Urinary bladder (tissue), 4 donors: ENCODE results near the gene GPR150. TPM values are rescaled to one million over a fixed set of nuclear protein-coding genes. Genes with fewer than 3 reads are reported as not detected.

Experiments used
- DNase-seq: peaks from one replicate; pipeline ENCODE4 v3.0.0-alpha.2; 2015; ENCODE audit errors: extremely low spot score
- H3K27ac ChIP-seq: one replicate; pipeline ENCODE4 v1.5.1; 2013; ENCODE audit warnings: low read depth, mild to moderate bottlenecking, moderate library complexity
- H3K36me3 ChIP-seq: one replicate; pipeline ENCODE4 v1.6.1; 2013; ENCODE audit warnings: mild to moderate bottlenecking, moderate library complexity; ENCODE audit not compliant: insufficient read depth
- H3K4me1 ChIP-seq: one replicate; pipeline ENCODE4 v1.6.1; 2013; ENCODE audit warnings: mild to moderate bottlenecking, moderate library complexity; ENCODE audit not compliant: insufficient read depth
- H3K4me3 ChIP-seq: one replicate; pipeline ENCODE4 v1.5.1; 2013; ENCODE audit warnings: low read depth, low read length
- WGBS: extraction: QIAGEN DNeasy Blood & Tissue Kit; methylation state at CpG from one replicate; pipeline ENCODE4 v1.1.7; 2013; 5-methylcytosine and 5-hydroxymethylcytosine counted together
- polyA plus RNA-seq: library from polyadenylated mRNA; stranded (reverse); fragments of 200-250 nt; gene quantifications from one replicate; pipeline ENCODE4 v1.2.3, GENCODE V29; 2013
- total RNA-seq: library from RNA; depleted of rRNA; stranded (reverse); fragments of >200 nt; gene quantifications from one replicate; pipeline ENCODE4 v1.2.3, GENCODE V29; 2014
- donor health status: healthy with polysubstance abuse.
- donor health status: healthy.

The GPR150 gene
- total and polyA plus RNA-seq, 2 donors = 0.73 TPM; not detected in 1

DNA sequence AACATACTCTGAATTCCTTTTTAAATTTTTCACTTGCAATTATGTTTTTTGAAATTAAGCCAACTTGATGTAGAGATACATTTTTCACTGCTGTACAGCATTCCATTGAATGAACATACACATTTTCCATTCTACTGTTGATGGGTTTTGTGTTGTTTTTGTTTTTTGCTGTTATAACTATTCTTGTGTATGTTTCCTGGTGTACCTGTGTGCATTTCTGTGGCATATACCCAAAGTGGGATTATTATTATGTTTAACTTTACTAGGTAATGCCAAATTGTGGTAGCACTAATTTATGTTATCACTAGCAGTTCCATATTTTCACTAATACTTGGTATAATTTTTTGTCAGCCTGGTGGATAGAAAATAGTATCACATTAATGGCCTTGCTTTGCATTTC, 29.4 kb downstream of the GPR150 start:
- Histone ChIP-seq H3K4me1 (no peaks in the 10 kb centered on the region), H3K36me3 (no peaks in the 10 kb centered on the region), H3K4me3 (no peak overlapping the region), H3K27ac (no peak overlapping the region)
- no peak for DNase-seq

- no peak overlapping the region for H3K4me3 ChIP-seq
- no peaks in the 10 kb centered on the region for H3K4me1 ChIP-seq
- no peaks in the 10 kb centered on the region for H3K36me3 ChIP-seq
- DNase-seq = no peak
- no peak overlapping the region for H3K27ac ChIP-seq
Observed at GRCh38 chr5:95649842-95650620, 30.1 kb downstream of the GPR150 start.

DNA sequence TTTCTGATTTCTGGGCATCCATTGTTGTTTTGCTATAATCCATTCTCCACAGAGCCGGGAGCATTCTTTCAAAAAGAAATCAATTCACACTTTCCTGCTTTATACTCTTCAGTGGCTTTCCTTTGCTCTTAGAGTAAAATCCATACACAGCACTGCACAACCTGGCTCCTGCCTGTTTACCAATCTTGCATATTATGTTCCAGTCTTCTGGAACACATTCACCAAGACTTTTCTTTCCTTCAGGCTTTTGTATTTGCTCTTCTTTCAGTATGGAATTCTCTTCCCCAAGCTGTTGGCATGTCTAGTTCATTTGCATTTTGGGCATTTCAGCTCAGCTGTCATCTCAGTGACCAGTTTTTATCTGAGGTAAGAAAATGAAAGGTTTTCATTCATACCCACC, 33.0 kb downstream of the GPR150 start:
- DNase-seq = no peak
- Histone ChIP-seq H3K27ac (no peak overlapping the region), H3K4me3 (no peak overlapping the region), H3K4me1 (no peaks in the 10 kb centered on the region), H3K36me3 (no peaks in the 10 kb centered on the region)
- 78% methylated on average over 1 of the region's 1 CpG for WGBS

- DNase-seq = no peak
- Histone ChIP-seq H3K4me3 (no peak overlapping the region), H3K36me3 (no peaks in the 10 kb centered on the region), H3K27ac (no peak overlapping the region), H3K4me1 (no peaks in the 10 kb centered on the region)
- 95% methylated on average over 3 of the region's 3 CpGs for WGBS
Observed at GRCh38 chr5:95654196-95654595, 34.3 kb downstream of the GPR150 start.

GRCh38 chr5:95655575-95655974, 35.7 kb downstream of the GPR150 start:
- DNase-seq = no peak
- Histone ChIP-seq H3K27ac (no peak overlapping the region), H3K4me3 (no peak overlapping the region), H3K36me3 (no peaks in the 10 kb centered on the region), H3K4me1 (no peaks in the 10 kb centered on the region)
- WGBS = 48% methylated on average over 1 of the region's 1 CpG

- no peak for DNase-seq
- WGBS = 89% methylated on average over 2 of the region's 2 CpGs
Observed at GRCh38 chr5:95660060-95660459, 40.2 kb downstream of the GPR150 start.

GRCh38 chr5:95662946-95663345, 43.1 kb downstream of the GPR150 start:
- Histone ChIP-seq H3K27ac (no peak overlapping the region), H3K36me3 (no peaks in the 10 kb centered on the region), H3K4me1 (no peaks in the 10 kb centered on the region), H3K4me3 (no peak overlapping the region)
- no peak for DNase-seq

More at GRCh38 chr5:95660060-95660459, 40.2 kb downstream of the GPR150 start:
- H3K4me3 ChIP-seq = no peak overlapping the region
- H3K27ac ChIP-seq = no peak overlapping the region
- H3K4me1 ChIP-seq = no peaks in the 10 kb centered on the region
- no peaks in the 10 kb centered on the region for H3K36me3 ChIP-seq

- no peak for DNase-seq
- Histone ChIP-seq H3K4me3 (no peak overlapping the region), H3K36me3 (no peaks in the 10 kb centered on the region), H3K27ac (no peak overlapping the region), H3K4me1 (no peaks in the 10 kb centered on the region)
- WGBS = 13% methylated on average over 3 of the region's 3 CpGs
Observed at GRCh38 chr5:95664204-95664786, 44.4 kb downstream of the GPR150 start.

GRCh38 chr5:95667061-95667618, 47.3 kb downstream of the GPR150 start:
- WGBS = 82% methylated on average over 4 of the region's 4 CpGs
- Histone ChIP-seq H3K4me3 (no peak overlapping the region), H3K27ac (no peak overlapping the region), H3K4me1 (no peaks in the 10 kb centered on the region), H3K36me3 (no peaks in the 10 kb centered on the region)
- no peak for DNase-seq

DNA sequence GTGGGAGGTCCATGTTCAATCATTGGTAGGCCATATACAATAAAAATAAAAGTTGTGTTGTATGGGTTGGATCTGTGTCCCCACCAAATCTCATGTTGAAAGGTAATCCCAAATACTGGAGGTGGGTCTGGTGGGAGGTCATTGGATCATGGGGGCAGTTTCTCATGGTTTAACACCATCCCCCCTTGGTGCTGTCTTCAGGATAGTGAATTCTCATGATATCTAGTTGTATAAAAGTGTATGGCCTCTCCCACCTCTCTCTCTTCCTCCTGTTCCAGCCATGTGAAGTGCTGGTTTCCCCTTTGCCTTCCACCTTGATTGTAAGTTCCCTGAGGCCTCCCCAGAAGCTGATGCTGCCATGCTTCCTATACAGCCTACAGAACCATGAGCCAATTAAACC, 47.8 kb downstream of the GPR150 start:
- no peak for DNase-seq
- Histone ChIP-seq H3K4me1 (no peaks in the 10 kb centered on the region), H3K27ac (no peak overlapping the region), H3K4me3 (no peak overlapping the region), H3K36me3 (no peaks in the 10 kb centered on the region)

DNA sequence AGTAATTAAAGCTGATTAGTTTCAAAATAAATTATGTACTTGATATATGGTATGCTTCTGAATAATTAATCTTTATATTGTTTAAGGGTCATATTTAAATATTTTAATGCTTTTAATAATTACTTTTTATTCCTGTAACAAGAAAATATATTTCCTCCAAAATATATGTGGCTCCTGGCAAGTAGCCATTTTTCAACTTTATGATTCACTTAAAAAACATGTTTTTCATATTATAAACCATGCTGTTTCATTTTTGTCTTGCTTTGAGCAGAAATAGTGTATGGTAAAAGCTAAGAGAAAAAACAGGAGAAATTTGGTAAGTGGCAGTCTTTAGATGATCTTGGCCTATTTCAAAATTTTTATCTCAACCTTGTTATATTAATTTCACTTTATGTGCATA, 48.3 kb downstream of the GPR150 start:
- Histone ChIP-seq H3K4me3 (no peak overlapping the region), H3K4me1 (no peaks in the 10 kb centered on the region), H3K36me3 (no peaks in the 10 kb centered on the region), H3K27ac (no peak overlapping the region)
- no peak for DNase-seq

DNA sequence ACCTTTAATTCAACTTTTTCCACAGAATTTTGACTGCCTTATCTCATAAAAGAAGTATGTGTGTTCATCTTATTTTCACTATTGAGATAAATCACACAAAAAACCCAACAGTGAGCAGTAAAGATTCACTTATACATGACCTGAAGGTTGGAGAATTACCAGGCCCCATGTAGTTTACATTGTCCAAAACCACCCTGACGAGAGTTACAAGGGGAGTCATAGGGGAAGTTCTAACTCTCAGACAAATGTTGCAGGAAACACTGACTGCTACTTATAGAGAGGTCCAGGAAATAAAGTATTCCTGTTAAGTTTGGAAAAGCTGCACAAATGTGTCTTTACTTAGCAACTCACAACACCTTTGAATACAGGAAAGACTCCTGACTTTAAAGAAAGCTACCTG, 48.8 kb downstream of the GPR150 start:
- Histone ChIP-seq H3K4me1 (no peaks in the 10 kb centered on the region), H3K36me3 (no peaks in the 10 kb centered on the region), H3K27ac (no peak overlapping the region), H3K4me3 (no peak overlapping the region)
- DNase-seq = no peak
- WGBS = 67% methylated on average over 1 of the region's 1 CpG

DNA sequence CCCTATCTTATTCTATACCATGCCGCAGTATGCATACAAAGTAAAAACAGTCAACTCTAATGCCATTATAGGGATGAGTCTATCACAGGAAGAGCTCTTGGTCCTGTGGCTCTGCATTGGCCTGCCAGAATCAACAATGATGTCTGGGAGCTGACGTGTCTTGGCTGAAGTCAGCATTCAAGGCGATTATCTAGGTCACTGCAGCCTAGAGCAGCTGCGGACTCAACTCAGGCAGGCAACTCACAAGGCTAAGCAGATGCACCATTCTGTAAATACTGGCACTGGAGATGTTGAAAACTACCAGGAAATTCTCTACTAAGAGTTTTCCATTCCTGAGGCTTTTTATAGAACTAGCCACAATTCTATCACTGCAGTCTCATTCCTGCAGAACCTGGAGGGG, 49.7 kb downstream of the GPR150 start:
- H3K36me3 ChIP-seq = no peaks in the 10 kb centered on the region
- no peaks in the 10 kb centered on the region for H3K4me1 ChIP-seq
- 34% methylated on average over 4 of the region's 4 CpGs for WGBS
- H3K4me3 ChIP-seq = no peak overlapping the region
- no peak for DNase-seq
- no peak overlapping the region for H3K27ac ChIP-seq

DNA sequence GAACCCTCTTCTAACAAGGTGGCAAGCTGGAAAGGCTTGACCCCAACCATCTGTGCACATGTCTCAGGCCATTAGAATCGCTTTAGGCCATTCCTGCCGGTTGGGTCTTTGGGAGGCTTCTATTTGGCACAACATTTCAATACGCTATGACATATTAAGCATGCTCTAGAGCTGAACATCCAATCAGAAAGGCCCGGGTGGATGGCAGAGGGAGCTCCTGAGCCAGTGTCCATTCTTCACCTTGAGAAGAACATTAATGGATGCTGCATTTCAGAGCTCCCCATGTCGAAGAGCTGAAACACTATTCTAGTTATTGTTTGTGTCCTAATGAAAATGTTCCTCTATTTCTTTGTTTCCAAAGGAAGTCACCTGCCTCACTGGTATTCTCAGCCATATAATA, 50.1 kb downstream of the GPR150 start:
- Histone ChIP-seq H3K27ac (no peak overlapping the region), H3K4me3 (no peak overlapping the region), H3K36me3 (no peaks in the 10 kb centered on the region), H3K4me1 (no peaks in the 10 kb centered on the region)
- 77% methylated on average over 5 of the region's 5 CpGs for WGBS
- no peak for DNase-seq
